HuH-7.5 (cell line): ENCODE data around the gene AGTRAP.

Source experiments
- DNase-seq: peaks from one replicate; pipeline ENCODE4 v3.0.0; 2011; ENCODE audit warnings: low spot score

The AGTRAP gene

GRCh38 chr1:11706292-11706691 lies 29.6 kb upstream of the AGTRAP start:
- DNase-seq: no peak

DNA sequence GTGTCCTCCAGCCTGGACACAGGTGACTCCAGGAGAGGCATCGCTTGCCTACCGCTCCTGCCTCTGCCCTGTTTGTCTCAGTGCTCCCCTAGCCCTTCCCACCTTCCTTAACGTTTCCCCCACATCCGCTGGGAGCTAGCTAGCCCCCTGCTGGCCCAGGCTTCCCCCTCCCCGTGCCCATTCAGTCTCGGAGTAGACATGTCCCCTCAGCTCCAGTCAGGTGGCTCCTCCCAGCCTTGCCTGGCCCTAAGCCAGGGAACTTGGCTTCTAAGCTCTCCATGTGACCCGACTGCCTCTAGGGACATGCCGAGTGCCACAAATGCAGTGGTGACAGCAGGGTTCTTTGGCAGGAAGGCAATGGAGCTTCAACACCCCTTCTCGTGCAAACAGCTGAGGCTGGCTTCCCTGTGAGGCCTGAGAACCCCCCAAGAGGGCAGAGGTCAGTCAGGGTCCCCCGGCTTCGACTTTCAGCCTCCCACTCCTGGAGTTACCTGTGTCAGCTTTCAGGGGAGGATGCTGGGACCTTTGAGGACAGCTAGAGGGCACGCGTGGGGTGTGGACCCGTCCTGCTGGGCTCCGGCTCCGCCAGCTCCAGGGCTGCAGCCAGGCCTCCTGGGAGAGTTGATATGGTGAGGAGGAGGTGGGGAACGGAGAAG lies 28.2 kb upstream of the AGTRAP start:
- no peak for DNase-seq

DNA sequence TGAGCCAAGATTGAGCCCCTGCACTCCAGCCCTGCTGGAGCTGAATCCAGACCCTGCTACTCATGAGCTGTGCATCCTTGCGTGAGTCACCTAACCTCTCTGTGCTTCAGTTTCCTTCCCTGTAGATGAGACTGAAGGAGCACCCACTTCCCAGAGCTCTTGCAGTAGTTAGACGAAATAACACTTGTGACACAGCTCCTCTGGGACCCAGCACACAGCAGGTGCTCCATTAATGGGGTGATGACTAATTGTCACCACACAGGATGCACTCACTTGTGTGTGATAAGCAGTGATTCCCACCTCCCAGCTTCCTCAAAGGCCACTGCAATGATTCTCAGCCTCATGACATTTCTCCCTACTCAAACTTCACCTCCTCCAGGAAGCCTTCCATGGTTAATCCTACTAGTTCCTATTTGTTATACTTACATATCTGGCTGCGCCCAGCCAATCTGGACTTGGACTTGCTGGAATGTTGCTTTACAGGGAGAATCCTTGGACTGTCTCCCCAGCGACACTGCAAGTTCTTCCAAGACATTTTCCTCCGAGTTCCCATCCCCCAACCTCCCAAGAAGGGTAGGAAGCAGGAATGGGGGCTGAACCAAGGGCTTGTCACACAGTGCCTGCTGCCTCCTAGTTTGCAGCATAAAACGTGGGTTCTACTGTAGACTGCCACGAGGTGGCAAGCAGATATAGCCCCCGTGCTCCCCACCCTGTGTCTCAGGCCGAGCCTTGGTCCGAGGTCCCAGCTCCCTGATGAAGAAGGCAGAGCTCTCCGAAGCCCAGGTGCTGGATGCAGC lies 27.2 kb upstream of the AGTRAP start:
- DNase-seq: no peak

- no peak for DNase-seq
These were observed 24.4 kb upstream of the AGTRAP start for GRCh38 chr1:11711490-11711889.

- no peak for DNase-seq
These were observed 23.7 kb upstream of the AGTRAP start for GRCh38 chr1:11712285-11712684.

GRCh38 chr1:11713095-11713494 lies 22.8 kb upstream of the AGTRAP start:
- no peak for DNase-seq

DNA sequence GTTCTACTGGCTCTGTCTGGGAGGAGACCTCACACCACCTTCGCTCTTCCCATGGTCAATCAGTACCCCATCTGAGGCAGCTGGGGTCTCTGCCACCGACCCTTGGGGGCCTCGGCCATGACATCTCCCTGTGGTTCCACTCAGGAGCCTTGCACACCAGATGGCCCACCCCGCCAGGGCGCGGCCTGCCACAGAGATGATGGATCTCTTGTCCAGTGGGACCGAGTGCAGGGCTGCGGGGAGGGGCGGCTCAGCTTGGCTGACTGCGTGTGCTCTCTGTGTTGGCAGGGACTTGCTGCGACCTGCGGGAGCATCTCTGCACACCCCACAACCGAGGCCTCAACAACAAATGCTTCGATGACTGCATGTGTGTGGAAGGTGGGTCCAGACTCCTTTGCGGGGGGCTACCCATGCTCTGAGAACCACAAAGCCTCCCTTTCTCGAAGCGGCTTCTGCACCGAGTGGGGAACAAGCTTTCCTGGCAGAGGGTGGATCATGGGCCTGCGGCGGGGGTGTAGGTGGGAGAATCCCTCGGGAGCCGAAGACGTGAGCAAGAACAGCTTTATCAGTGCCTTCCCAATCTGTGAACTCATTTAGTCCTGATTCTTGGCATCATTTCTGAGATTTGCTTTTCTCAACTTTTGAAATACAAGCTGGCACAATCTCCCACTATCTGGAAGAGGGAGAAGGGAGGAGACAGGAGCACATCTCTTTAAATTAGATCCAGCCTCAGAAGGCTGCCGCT lies 20.9 kb upstream of the AGTRAP start:
- no peak for DNase-seq

DNA sequence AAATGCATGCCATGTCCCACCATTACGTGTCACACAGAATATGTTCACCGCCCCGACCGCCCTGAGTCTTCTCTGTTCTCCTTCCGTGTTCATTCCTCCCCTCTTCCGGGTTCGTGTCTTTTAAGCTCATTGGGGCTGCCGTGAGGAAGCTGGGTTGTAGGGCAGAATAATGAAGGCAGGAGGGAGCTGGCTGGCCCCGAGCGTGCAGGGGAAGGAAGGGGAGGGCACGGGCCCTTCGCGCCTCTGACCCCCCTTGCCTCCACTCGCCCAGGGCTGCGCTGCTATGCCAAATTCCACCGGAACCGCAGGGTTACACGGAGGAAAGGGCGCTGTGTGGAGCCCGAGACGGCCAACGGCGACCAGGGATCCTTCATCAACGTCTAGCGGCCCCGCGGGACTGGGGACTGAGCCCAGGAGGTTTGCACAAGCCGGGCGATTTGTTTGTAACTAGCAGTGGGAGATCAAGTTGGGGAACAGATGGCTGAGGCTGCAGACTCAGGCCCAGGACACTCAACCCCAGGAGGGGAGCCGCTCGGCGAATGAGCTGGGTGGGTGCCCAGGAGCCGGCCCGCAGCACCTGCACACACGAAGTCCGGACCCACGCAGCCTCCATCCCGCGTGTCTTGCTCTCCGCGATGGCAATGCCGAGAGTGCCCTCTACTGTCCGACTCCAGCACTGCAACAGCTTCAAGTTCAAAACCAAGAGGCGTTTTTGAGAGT lies 16.5 kb upstream of the AGTRAP start:
- no peak for DNase-seq

DNA sequence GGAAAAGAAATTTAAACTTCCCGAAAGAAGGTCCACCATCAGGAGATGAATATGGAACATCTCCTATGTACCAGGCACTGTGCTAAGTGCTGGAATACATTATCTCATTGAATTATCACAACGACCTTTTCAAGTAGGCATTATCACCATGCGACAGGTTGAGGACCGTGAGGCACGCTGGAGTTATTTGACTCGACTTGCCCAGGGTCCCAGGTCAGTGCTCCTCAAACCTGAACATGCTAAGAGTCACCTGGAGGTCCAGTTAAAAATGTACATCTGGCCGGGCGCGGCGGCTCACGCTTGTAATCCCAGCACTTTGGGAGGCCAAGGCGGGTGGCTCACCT lies 15.9 kb upstream of the AGTRAP start:
- DNase-seq: no peak

- DNase-seq: no peak
These were observed 15.4 kb upstream of the AGTRAP start for GRCh38 chr1:11720525-11720924.

DNA sequence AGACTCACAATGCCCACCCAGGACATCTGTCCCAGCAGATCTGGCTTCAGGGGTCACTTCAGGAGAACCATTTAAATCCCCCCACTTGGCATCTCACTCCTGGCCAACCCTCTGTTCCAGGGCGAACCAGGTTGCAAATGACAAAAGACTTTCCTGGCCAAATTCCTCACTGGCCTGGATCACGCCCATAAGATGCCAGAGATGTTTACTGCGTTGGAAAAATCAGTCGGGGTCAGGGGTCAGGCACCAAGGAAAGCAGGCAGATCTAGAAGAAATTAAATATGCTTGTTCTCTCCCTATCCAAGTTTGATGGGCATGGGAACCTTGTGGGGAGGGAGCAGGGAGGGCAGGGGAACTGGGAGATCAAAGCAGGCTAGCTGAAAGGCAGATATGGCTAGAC lies 14.6 kb upstream of the AGTRAP start:
- DNase-seq: no peak

DNA sequence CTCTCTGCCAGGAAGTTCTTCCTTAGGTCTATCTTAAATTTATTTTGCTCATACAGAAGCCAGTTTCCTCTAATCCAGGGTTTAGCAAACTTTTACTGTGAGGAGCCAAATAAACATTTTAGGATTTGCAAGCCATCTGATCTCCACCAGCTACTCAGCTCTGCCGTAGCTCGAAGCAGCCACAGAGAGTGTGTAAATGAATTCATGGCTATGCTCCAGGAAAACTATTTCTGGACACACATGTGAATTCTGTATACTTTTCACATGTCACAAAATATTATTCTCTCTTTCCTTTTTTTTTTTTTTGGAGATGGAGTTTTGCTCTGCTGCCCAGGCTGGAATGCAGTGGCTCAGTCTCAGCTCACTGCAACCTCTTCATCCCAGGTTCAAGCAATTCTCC lies 13.4 kb upstream of the AGTRAP start:
- DNase-seq: no peak

DNA sequence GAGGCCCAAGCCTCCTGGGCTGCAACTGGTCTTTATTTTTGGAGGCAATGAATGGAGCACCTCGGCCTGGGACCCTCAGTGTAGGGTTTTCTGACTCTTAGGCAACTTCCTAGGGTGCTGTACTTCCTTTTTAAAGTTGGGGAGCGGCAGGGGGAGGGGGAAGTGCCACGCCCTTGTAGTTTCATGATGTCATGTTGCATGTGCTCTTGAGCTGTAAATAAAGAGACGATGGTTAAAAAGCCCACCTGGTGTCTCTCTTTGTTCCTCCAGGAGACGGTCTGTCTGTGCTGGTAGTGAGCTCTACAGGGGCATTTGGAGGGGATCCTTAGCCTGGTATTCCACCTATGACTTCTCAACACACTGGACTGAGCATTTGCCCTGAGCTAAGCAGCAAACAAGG lies 10.3 kb upstream of the AGTRAP start:
- no peak for DNase-seq

DNA sequence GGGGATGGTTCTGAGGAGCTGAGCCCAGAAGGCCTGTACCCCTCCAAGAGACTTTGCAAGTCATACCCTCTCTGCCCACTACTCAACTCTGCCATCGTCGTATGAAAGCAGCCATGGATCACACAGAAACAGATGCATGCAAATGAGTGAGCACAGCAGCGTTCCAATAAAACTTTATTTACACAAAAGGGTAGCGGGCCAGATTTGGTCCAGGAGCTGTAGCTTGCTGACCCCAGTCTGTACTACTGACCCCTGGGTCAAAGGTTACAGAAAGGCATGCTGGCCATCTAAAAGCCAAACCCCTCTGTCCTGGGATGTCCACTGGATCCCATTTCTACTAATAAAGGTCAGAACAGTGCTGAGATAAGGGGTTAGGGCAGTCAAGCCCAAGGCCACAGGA lies 8.8 kb upstream of the AGTRAP start:
- DNase-seq: no peak

GRCh38 chr1:11728126-11728806 lies 7.7 kb upstream of the AGTRAP start:
- DNase-seq: no peak

- no peak for DNase-seq
These were observed 6.8 kb upstream of the AGTRAP start for GRCh38 chr1:11729155-11729497.

GRCh38 chr1:11729498-11730428 lies 6.2 kb upstream of the AGTRAP start:
- no peak for DNase-seq

DNA sequence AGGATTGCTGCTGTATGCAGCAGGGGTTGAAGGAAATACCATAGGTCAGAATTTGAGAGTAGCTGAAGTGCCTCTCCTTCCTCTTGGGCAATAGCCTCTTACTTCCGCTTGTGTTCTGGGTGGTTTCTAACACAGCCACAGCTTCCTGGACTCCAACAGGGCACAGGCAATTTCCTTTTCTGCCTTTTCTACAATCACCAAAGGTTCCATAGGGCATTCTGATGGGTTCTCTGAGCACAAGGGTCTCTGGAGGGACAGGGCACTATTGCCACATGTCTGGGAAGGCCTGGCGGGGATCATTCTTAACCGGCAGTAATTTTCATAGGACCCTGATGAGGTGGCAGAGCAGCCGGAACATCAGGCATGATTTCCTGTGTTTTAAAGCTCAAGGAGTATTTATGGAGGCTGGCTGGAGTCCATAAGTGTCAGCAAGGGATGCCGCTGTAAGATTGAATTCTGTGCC lies 5.5 kb upstream of the AGTRAP start:
- no peak for DNase-seq

GRCh38 chr1:11731691-11732283 lies 4.1 kb upstream of the AGTRAP start:
- DNase-seq: no peak

DNA sequence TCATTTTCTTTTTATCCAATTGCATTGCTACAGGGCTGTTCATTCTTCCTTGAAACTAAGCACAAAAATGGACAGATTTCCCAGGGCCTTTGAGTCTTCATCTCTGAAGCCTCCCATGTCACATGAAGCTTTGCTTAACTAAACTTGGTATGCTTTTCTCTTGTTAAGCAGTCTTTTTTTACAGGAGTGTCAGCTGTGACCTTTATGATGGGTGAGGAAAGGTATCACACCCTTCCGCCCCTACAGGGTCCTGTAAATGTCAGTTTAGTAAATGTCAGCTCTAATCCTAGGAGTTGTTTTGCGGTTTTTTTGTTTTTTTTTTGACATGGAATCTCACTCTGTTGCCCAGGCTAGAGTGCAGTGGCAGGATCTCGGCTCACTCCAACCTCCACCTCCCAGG lies 2.6 kb upstream of the AGTRAP start:
- no peak for DNase-seq

GRCh38 chr1:11735531-11735853 lies 444 bp upstream of the AGTRAP start:
- DNase-seq: no peak
